Measurements from ENCODE around the gene THOC2. TPM values are rescaled to one million over a fixed set of nuclear protein-coding genes. Genes with fewer than 3 reads are reported as not detected.

Gene THOC2
- total RNA-seq, 3 donors from 2014 or later (not counting 1 experiment from before 2014, with no cell fraction given), result 86.9 to 114 (median 90.3) TPM

GRCh38 chrX:123601437-123601836, 131.4 kb downstream of the THOC2 start:
- H3K27me3 Mint-ChIP-seq (ENCODE audit: low read depth in 2 of 2), result no peaks in the 10 kb centered on the region
- H3K27me3 ChIP-seq (ENCODE audit: control insufficient read depth, insufficient read depth, low read length), result no peaks in the 10 kb centered on the region
- H3K4me3 ChIP-seq (ENCODE audit: low read length), result no peak overlapping the region
- no peaks in the 10 kb centered on the region for H3K4me1 ChIP-seq (ENCODE audit: control insufficient read depth, insufficient read depth, low read length)
- no CpG with 5 or more reads among the region's 3 CpGs for WGBS (ENCODE audit: insufficient coverage)
- H3K27ac ChIP-seq (ENCODE audit: low read length), result no peak overlapping the region
- DNase-seq (no peak), ATAC-seq (no peak)
- H3K9me3 Mint-ChIP-seq, result no peaks in the 10 kb centered on the region
- H3K9me3 ChIP-seq (ENCODE audit: control insufficient read depth, insufficient read depth, low read length), result no peaks in the 10 kb centered on the region
- intact Hi-C loops (cut with micrococcal nuclease), result no loop called here
- H3K4me1 Mint-ChIP-seq, result no peaks in the 10 kb centered on the region
- TF ChIP-seq, protein P1, sequence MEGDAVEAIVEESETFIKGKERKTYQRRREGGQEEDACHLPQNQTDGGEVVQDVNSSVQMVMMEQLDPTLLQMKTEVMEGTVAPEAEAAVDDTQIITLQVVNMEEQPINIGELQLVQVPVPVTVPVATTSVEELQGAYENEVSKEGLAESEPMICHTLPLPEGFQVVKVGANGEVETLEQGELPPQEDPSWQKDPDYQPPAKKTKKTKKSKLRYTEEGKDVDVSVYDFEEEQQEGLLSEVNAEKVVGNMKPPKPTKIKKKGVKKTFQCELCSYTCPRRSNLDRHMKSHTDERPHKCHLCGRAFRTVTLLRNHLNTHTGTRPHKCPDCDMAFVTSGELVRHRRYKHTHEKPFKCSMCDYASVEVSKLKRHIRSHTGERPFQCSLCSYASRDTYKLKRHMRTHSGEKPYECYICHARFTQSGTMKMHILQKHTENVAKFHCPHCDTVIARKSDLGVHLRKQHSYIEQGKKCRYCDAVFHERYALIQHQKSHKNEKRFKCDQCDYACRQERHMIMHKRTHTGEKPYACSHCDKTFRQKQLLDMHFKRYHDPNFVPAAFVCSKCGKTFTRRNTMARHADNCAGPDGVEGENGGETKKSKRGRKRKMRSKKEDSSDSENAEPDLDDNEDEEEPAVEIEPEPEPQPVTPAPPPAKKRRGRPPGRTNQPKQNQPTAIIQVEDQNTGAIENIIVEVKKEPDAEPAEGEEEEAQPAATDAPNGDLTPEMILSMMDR (IDR thresholded peaks at IDR 0.05), result no peak
- peaks cover 2% of the 10 kb centered on the region for H3K36me3 ChIP-seq (ENCODE audit: control insufficient read depth, insufficient read depth, low read length)
- no peak overlapping the region for H3K4me3 Mint-ChIP-seq
- no peaks in the 10 kb centered on the region for H3K36me3 Mint-ChIP-seq
- no peak overlapping the region for H3K27ac Mint-ChIP-seq

GRCh38 chrX:123600181-123600580, 132.7 kb downstream of the THOC2 start:
- Mint-ChIP-seq H3K4me3 (no peak overlapping the region), H3K36me3 (no peaks in the 10 kb centered on the region), H3K9me3 (no peaks in the 10 kb centered on the region), H3K4me1 (no peaks in the 10 kb centered on the region), H3K27me3 (ENCODE audit: low read depth in 2 of 2) (no peaks in the 10 kb centered on the region), H3K27ac (no peak overlapping the region)
- no peaks in the 10 kb centered on the region for H3K9me3 ChIP-seq (ENCODE audit: control insufficient read depth, insufficient read depth, low read length)
- H3K27ac ChIP-seq (ENCODE audit: low read length), result no peak overlapping the region
- H3K36me3 ChIP-seq (ENCODE audit: control insufficient read depth, insufficient read depth, low read length), result peaks cover 2% of the 10 kb centered on the region
- H3K4me3 ChIP-seq (ENCODE audit: low read length), result no peak overlapping the region
- no peaks in the 10 kb centered on the region for H3K4me1 ChIP-seq (ENCODE audit: control insufficient read depth, insufficient read depth, low read length)
- ATAC-seq (no peak), DNase-seq (no peak)
- no peaks in the 10 kb centered on the region for H3K27me3 ChIP-seq (ENCODE audit: control insufficient read depth, insufficient read depth, low read length)
- TF ChIP-seq, protein P1 (IDR thresholded peaks at IDR 0.05), result no peak
- WGBS (ENCODE audit: insufficient coverage), result no CpG with 5 or more reads among the region's 2 CpGs
- intact Hi-C loops (cut with micrococcal nuclease), result no loop called here

DNA sequence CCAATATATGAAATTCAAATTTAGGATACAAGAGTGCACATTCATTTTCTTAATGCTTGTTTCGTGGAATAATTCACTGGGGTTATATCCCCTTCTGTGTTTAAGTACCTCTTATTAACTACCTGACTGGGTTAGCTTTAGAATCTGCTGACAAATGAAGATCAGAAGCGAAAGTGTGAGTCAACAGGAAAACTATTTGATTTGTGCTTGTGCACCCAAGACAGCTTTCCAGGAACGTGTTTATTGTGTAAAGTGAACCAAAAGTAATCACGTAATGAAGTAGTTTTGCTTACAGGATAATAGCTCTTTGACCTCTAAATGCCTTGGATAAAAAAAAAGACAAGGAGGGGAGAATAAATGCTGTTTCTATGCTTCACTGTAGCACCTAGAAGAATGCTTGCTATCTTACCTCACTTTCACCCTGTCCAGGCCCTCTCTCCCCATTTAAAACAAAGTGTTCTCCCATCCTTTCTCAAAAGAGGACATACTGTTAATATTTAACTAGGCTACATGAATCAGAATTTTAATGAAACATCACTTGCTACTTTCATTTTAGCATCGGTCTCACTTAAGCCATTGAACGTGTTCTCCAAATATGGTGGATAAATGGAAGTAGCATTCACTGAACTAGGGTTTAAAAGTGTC, 141.9 kb downstream of the THOC2 start:
- H3K27me3 ChIP-seq (ENCODE audit: control insufficient read depth, insufficient read depth, low read length), result no peaks in the 10 kb centered on the region
- no peak overlapping the region for H3K27ac Mint-ChIP-seq
- TF ChIP-seq, protein P1 (IDR thresholded peaks at IDR 0.05), result no peak
- 50% methylated on average over 1 of the region's 6 CpGs for WGBS (ENCODE audit: insufficient coverage)
- H3K9me3 ChIP-seq (ENCODE audit: control insufficient read depth, insufficient read depth, low read length), result no peaks in the 10 kb centered on the region
- H3K27ac ChIP-seq (ENCODE audit: low read length), result no peak overlapping the region
- no peaks in the 10 kb centered on the region for H3K36me3 ChIP-seq (ENCODE audit: control insufficient read depth, insufficient read depth, low read length)
- H3K27me3 Mint-ChIP-seq (ENCODE audit: low read depth in 2 of 2), result no peaks in the 10 kb centered on the region
- H3K36me3 Mint-ChIP-seq, result no peaks in the 10 kb centered on the region
- ATAC-seq, result no peak
- no peak overlapping the region for H3K4me3 ChIP-seq (ENCODE audit: low read length)
- no peaks in the 10 kb centered on the region for H3K4me1 ChIP-seq (ENCODE audit: control insufficient read depth, insufficient read depth, low read length)
- no peaks in the 10 kb centered on the region for H3K9me3 Mint-ChIP-seq
- no peaks in the 10 kb centered on the region for H3K4me1 Mint-ChIP-seq
- H3K4me3 Mint-ChIP-seq, result no peak overlapping the region
- intact Hi-C loops (cut with micrococcal nuclease), result no loop called here
- no peak for DNase-seq

DNA sequence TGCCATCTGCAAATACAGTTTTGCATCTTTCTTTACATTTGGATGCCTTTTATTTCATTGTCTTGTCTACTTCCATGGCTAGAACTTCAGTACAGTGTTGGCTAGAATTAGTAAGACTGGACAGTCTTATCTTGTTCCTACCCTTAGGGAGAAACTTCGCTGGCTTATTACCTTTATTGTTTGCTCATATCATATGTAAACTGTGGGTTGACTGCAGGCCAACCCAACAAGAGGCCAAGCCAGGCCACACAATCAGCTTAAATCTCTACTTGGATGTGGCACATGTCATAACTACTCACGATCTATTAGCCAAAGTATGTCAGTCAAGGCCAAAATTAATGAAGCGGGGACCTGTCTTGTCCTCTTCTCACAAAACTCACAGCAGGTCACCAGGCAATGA, 144.1 kb downstream of the THOC2 start:
- H3K4me1 Mint-ChIP-seq, result no peaks in the 10 kb centered on the region

More for the DNA sequence above, 144.1 kb downstream of the THOC2 start:
- intact Hi-C loops (cut with micrococcal nuclease), result no loop called here
- no peak overlapping the region for H3K4me3 ChIP-seq (ENCODE audit: low read length)
- 91% methylated on average over 1 of the region's 3 CpGs for WGBS (ENCODE audit: insufficient coverage)
- H3K4me1 ChIP-seq (ENCODE audit: control insufficient read depth, insufficient read depth, low read length), result no peaks in the 10 kb centered on the region
- no peaks in the 10 kb centered on the region for H3K9me3 Mint-ChIP-seq
- no peaks in the 10 kb centered on the region for H3K27me3 ChIP-seq (ENCODE audit: control insufficient read depth, insufficient read depth, low read length)
- H3K27ac ChIP-seq (ENCODE audit: low read length), result no peak overlapping the region
- no peaks in the 10 kb centered on the region for H3K27me3 Mint-ChIP-seq (ENCODE audit: low read depth in 2 of 2)
- no peak for ATAC-seq
- H3K27ac Mint-ChIP-seq, result no peak overlapping the region
- TF ChIP-seq, protein P1 (IDR thresholded peaks at IDR 0.05), result no peak
- no peaks in the 10 kb centered on the region for H3K36me3 Mint-ChIP-seq
- no peaks in the 10 kb centered on the region for H3K9me3 ChIP-seq (ENCODE audit: control insufficient read depth, insufficient read depth, low read length)
- H3K36me3 ChIP-seq (ENCODE audit: control insufficient read depth, insufficient read depth, low read length), result no peaks in the 10 kb centered on the region
- DNase-seq, result no peak
- no peak overlapping the region for H3K4me3 Mint-ChIP-seq
